NCI-H1694 treated with DMSO at 0.1 percent for 48 hours (cell line): Measurements from ENCODE around the gene TMEM244.
"Not testable (repeated sequence)": the region's sequence is repeated elsewhere in the genome, so short reads cannot be mapped to it uniquely, and the experiment has no call there.

Experiments used
- DNase-seq: peaks from one replicate; lab custom pipeline; 2025; lab: John Stamatoyannopoulos, UW

Gene TMEM244

DNA sequence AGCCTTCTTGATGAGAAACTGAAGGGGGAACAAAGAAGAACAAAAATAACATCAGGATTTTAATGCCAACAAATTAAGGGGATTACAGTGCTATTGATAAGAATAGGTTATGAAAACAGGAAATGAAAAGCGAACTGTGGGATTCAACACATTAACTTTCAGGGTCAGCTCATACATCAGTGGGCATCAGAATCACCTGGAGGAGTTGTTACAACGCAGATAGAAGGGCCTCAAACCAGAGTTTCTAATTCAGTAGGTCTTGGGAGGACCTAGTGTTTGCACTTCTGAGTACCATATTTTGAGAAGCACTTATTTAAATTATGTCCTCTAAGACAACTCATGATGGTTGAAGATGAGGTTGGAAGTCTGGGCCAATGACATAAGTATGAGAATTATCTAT is 5.6 kb upstream of the TMEM244 start:
- no peak for DNase-seq

GRCh38 chr6:129866256-129866655 is 5.1 kb upstream of the TMEM244 start:
- DNase-seq: no peak

DNA sequence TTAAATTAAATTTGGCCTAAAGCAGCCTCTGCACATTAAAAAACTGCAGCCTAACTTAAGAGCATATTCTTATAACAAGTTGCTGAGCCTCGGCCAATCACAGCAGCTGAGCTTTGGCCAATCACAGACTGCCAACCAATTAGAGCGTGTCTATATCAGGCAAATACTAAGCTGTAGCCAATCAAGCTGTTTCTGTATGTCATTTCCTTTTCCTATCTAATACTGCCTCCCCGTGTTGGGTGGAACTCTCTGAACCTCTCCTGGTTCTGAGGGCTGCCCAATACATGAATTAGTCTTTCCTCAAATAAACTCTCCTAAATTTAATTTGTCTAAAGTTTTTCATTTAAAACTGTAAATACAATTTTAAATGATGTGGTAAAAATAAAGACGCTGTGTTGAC is 3.9 kb upstream of the TMEM244 start:
- DNase-seq: no peak

DNA sequence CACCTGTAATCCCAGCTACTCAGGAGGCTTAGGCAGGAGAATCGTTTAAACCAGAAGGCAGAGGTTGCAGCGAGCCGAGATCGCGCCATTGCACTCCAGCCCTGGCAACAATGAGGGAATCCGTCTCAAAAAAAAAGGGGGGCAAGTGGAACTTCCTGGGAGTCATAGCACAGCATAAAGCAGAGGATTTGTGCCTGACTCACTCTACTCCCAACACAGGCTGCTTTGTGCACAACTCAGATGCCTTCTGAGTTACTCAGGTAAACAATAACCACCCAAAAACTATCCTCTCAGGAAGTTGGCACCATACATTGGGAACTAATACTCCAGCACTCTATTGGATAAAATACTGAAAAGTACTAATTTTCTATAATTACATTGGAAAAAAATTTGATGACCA is 2.5 kb upstream of the TMEM244 start:
- no peak for DNase-seq

- DNase-seq: no peak
Measured at GRCh38 chr6:129859524-129859923, 1.6 kb downstream of the TMEM244 start.

DNA sequence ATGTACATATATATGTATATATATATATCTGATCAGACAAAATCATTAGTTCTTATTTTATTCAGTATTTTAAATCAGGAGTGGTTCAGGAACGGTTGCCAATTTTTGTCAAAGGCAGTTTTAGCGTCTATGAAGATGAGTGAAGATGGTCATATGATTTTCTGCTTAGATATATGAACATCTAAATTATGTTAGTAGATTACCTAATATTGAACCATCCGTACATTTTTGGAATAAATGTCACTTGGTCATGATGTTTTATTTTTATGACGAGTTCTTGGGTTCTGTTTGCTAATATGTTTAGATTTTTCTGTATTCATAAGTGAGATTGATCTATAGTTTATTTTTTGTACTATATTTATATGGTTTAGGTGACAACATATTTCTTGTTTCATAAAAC is 3.3 kb downstream of the TMEM244 start:
- DNase-seq: no peak

DNA sequence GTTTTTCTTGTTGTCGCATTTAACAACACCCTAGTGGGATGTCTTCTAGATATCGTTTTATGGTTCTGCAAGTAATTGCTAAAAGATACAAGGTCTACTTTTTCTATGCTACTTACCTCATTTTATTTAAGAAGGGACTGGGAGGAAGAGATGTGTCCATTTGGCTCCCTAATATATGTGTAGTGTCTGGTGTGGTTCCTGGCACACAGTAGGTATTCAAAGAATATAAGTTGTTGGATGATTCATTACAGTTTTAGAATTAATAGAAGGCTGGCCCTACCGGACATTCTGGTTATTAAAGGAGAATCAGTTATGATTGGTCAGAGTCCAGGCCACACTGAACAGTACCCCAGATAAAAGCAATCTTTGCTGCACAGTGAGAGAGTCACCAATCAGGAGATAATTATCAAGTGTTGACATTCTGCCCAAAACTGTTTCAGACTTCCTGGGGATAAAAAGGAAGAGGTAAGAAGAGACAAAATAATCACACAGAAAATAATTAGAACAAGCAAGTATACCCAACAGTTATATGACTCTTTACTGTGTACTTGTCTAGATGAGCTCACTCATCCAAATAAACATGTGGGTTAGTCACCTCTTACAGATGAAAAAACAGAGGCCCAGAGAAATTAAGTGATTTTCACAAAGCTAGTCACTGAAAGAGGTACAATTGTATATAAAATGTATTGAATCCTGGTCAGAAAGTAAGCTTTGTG is 7.0 kb downstream of the TMEM244 start:
- no peak for DNase-seq

- no peak for DNase-seq
Measured at GRCh38 chr6:129852257-129852858, 8.8 kb downstream of the TMEM244 start.

DNA sequence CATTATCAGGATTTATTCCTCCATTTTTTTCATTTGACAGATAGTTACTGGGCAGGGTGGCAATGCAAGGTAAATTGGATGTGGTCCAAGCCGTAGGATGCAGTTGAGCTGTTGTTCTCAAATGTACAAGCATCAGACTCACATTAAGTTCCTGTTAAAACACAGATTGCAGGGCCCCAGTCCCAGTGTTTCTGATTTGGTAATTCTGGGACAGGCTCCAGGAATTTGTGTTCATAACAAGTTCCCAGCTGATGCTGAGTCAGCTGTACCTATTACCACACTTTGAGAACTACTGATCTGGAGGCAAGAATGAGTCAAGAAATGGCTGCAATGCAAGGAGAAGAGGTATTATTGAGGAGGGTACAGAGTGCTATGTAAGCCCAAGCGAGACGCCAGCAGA is 11.7 kb downstream of the TMEM244 start:
- no peak for DNase-seq

GRCh38 chr6:129846761-129847160 is 14.4 kb downstream of the TMEM244 start:
- no peak for DNase-seq

- no peak for DNase-seq
Measured at GRCh38 chr6:129845696-129846095, 15.4 kb downstream of the TMEM244 start.

DNA sequence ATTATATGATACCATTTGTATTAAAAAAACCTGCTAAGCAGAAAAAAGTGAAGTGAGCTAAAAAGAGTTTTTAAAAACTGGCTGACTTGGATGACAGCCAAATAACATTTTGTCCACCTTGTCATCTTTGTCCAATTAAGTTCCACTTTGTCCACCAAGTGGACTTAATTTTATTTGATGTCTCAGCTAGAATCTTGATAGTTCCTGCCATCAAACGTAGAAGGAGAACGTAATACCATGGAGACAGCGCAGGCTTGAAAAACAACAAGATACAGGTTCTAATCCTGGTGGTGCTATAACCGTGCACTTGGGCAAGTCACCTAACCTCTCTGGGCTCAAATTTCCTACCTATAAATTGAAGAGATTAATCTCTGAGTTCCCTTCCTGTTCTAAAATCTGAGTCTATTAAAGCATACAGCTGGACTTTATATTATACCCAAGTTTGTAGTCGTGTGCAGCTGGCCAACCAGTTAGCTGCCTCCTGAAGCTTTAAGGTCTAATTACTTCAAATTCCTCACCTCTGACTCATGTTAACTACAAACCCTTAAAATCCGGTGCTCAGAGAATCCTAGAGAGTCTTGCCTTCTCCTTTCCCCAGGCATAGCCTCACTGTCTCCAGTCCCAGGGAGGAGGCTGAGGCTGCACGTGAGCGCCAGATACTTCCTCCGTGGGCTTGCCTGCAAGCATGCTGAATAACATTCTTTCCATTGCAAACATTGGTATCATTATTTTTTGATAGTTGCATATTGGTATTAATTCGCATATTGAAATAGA is 16.8 kb downstream of the TMEM244 start:
- no peak for DNase-seq

GRCh38 chr6:129843573-129843972 is 17.5 kb downstream of the TMEM244 start:
- DNase-seq: no peak

DNA sequence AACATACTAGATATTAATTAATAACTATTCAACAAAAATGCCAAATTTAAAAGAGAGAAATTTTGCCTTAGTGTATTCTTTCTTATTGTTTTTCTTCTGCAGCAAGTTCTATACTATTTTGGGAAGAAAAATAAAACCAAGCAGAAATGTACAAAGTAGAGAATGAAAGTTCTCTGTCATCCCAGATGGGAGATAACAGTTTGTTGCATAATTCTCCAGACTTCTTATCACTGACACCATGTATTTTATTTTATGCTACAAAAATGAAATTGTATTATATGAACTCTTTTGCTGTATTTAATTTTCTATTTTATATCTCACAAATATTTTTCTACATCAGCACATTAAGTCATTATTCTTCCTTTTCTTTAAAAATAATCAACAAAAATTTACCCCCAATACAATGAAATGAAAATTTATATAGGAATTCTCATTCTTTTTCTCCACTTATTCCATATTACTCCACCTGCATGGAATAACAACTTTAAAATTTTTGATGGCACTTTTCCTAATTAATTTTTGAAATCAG is 18.2 kb downstream of the TMEM244 start:
- DNase-seq: no peak

DNA sequence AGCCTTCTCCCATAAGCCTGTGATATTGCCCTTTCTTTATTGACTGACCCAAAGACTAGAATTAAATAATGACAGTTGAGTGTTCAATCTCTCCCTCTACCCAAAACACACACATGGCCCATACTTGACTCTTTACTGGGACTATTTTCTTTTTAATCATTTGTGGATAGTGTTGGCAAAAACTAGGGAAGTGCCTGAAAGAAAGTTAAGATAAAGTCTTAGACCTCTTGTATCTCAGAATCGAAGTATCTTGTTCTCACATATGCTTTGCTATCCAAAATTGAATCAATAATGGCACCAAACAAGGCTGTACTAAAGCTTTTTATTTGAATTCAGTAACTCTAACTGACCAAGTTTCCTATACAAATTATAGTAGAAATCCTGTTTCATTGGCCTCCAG is 19.0 kb downstream of the TMEM244 start:
- DNase-seq: no peak

DNA sequence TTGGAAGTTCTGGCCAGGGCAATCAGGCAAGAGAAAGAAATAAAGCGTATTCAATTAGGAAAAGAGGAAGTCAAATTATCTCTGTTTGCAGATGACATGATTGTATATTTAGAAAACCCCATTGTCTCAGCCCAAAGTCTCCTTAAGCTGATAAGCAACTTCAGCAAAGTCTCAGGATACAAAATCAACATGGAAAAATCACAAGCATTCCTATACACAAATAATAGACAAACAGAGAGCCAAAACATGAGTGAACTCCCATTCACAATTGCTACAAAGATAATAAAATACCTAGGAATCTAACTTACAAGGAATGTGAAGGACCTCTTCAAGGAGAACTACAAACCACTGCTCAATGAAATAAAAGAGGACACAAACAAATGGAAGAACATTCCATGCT is 21.6 kb downstream of the TMEM244 start:
- DNase-seq: not testable (repeated sequence)

DNA sequence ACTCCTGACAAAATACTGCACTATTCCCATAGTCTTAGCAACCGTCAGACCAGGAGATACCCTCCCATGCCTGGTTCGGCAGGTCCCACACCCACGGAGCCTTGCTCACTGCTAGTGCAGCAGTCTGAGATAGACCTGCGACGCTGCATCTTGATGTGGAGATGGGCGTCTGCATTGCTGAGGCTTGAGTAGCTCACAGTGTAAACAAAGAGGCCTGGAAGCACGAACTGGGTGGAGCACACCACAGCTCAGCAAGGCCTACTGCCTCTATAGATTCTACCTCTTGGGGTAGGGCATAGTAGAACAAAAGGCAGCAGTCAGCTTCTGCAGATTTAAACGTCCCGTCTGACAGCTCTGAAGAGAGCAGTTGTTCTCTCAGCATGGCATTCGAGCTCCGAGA is 25.4 kb downstream of the TMEM244 start:
- no peak for DNase-seq

DNA sequence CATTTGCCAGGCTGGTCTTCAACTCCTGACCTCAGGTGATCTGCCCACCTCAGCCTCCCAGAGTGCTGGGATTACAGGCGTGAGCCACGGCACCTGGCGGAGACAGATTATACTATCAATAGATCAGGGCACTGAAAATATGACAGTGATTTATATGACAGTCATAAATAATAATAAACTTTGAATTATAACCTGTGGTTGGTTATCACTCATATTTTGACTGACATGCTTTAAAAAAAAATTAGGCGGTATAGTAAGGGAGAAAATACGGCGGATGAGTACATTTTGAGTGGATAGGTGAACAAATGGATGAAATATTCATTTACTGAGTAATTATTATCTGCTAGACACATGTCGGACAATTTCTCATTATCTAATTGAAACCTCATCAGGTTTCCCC is 28.8 kb downstream of the TMEM244 start:
- no peak for DNase-seq

DNA sequence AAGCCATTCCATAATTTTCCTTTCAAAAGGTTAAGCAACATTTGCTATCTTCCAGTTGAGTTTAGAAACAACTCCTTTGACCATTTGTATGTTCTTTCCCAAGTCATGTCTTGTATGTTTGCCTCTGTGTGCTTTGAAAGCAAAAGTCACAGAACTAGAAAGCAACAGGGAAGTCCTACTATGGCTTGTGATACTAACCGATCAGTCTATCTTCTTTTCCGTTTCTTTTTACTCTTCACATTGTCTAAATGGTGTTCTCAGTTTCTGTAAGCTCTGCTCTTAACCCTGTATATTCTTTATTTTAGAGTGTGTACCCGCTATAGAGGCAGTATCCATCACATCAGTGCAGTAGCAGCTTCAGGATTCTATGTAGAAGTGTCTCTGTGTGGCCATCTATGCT is 32.9 kb downstream of the TMEM244 start:
- no peak for DNase-seq

DNA sequence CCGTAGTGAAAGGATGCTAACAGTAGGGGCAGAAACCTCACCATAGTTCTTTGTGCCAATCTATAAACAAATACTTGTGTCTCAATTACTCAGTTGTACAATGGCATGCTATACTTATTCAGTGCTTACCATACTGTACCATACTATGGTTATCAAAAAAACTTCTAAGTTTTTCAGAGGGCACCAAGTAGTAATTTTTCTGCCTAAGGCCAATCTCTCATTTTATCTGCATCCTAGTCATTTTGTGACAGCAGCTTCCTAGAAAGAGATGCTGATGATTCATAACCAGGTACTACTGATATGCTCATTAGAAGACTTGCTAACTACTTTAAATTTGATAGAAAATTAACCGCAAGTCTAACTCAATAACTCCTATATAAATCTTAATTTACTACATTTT is 42.9 kb downstream of the TMEM244 start:
- no peak for DNase-seq

DNA sequence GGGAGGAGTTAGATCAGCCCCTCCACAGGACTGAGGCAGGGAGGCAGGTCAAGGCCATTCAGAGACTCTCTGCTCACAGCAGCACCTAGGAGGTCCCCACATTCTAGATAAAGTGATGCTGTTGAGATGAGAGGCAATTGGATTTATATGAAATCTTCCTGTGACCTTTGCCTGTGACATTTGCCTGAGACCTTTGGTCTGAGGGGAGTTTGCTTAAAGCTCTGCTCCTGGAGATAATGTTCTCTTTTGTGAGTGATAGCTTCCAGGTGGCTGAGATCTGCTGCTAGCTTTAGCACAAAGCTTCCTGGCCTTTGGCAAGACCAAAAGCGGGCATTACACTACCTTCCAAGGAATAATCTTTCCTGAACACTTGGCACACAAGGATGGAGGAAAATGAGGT is 43.3 kb downstream of the TMEM244 start:
- no peak for DNase-seq

GRCh38 chr6:129817332-129817731 is 43.8 kb downstream of the TMEM244 start:
- no peak for DNase-seq

DNA sequence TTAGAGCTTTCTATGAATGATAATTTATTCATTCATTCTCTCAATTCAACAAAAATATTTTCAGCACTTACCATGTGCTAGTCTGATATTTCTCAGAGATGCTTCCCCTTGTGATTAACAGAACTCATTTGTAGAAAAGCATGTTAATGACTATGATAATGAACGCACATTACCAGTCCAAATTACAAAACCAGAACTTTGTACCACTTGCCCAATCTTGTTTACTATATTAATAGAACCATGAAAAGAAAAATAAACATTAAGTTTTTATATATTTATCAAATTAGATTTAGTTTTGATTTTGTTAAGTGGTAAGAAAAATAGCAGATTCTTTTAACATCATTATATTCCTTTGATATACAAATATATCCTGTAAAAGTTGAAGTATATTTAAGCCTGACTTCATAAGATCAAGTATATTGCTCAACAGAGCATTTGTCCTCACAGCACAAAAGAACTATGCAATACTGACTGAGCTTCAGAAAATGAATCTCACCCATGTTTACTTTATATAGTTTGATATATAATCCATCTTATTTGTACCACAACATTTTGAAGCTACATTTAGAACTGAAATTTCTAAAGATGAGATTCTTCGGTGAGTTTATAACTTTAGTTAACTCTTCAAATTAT is 48.9 kb downstream of the TMEM244 start:
- no peak for DNase-seq
